HL-60 (cell line): ENCODE results near the gene TMPRSS4.

Experiments used
- CTCF ChIP-seq: IDR thresholded peaks from one replicate; pipeline ENCODE4 v1.5.1; 2011; ENCODE audit warnings: low read length, control low read depth, inconsistent platforms; ENCODE audit not compliant: insufficient read depth
- POLR2AphosphoS5 ChIP-seq: IDR thresholded peaks from 2 replicates; pipeline ENCODE4 v1.6.1; 2012; ENCODE audit warnings: low read depth
- REST ChIP-seq: IDR thresholded peaks from 2 replicates; pipeline ENCODE4 v1.6.1; 2012; ENCODE audit warnings: low read depth; ENCODE audit not compliant: insufficient replicate concordance
- SPI1 ChIP-seq: IDR thresholded peaks from 2 replicates; pipeline ENCODE4 v1.6.1; 2012; ENCODE audit warnings: low read depth, mild to moderate bottlenecking, borderline replicate concordance

GRCh38 chr11:118136801-118137200 lies 59.9 kb downstream of the TMPRSS4 start:
- TF ChIP-seq CTCF (no peak), POLR2AphosphoS5 (no peak), REST (no peak), SPI1 (no peak)
